ENCODE measurements around the gene TP53AIP1.

Gene TP53AIP1

DNA sequence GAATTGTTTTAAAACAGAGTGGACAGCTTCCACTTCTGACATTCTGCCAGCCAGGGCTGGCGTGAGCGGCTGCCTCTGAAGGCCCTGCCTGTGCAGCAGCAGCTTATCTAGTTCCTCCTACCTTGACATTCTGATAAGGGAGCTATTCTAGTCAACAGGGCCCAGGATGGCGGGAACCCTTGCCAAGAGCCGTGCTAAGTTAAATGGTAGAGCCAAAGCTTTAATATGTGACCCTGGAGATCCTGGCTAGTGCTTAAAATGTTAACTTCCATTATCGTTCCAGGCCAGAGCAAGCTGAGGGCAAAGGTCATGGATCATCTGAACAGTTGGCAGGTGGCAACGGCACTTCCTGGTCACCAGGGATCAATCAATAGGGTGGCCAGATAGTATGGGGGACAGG lies 48.0 kb downstream of the TP53AIP1 start:
- no peak overlapping the region for H3K4me3 ChIP-seq (ENCODE audit: low read length)
- no peaks in the 10 kb centered on the region for H3K36me3 ChIP-seq (ENCODE audit: insufficient read depth, low read length)
- H3K27me3 ChIP-seq (ENCODE audit: insufficient read depth, low read length): peaks cover 19% of the 10 kb centered on the region
- H3K4me1 ChIP-seq (ENCODE audit: insufficient read depth, low read length): peaks cover 8% of the 10 kb centered on the region
- no peaks in the 10 kb centered on the region for H3K9me3 ChIP-seq (ENCODE audit: low read length)
- no peak overlapping the region for H2AFZ ChIP-seq (ENCODE audit: low read depth, low read length)

GRCh38 chr11:128894286-128894681 lies 48.4 kb downstream of the TP53AIP1 start:
- H3K4me3 ChIP-seq (ENCODE audit: low read length): no peak overlapping the region

DNA sequence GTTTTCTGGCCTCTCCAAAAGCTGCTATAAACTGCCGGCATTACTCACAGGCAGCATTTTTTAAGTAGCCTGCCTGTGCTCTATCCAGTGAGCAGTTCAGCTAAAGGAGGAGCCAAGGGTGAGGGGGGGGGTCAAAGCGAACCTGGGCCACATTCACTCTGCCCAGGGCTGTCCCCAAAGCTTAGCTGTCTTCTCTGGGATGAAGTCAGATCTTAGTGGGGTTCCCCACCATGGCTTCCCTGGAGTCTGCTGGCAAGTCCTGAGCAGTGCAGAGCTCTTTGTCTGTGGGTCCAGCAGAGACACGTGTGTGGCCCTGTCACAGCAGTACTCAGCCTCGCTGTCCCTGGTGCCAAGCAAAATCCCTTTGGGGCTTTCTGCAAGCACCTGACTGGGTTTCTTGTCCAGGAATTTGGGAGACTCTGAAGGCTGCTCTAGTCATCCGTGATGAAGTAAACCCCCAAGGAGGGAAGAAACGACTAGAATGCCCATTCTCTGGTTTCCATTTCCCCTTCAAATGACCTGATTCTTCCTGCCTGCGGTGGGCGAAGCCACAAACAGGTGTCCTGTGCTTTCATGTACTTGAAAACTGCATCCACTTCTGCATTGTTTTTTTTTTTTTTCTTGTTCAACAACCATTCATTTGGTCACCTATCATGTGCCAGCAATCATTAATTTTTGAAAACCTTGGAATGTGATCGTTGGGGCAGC lies 48.9 kb downstream of the TP53AIP1 start:
- peaks cover 8% of the 10 kb centered on the region for H3K4me1 ChIP-seq (ENCODE audit: insufficient read depth, low read length)
- H3K9me3 ChIP-seq (ENCODE audit: low read length): no peaks in the 10 kb centered on the region
- H3K4me3 ChIP-seq (ENCODE audit: low read length): no peak overlapping the region
- H3K36me3 ChIP-seq (ENCODE audit: insufficient read depth, low read length): no peaks in the 10 kb centered on the region
- H3K27me3 ChIP-seq (ENCODE audit: insufficient read depth, low read length): peaks cover 26% of the 10 kb centered on the region
- no peak overlapping the region for H2AFZ ChIP-seq (ENCODE audit: low read depth, low read length)

More at GRCh38 chr11:128894286-128894681, 48.4 kb downstream of the TP53AIP1 start:
- Histone ChIP-seq H3K27me3 (ENCODE audit: insufficient read depth, low read length) (peaks cover 23% of the 10 kb centered on the region), H3K9me3 (ENCODE audit: low read length) (no peaks in the 10 kb centered on the region), H2AFZ (ENCODE audit: low read depth, low read length) (no peak overlapping the region), H3K4me1 (ENCODE audit: insufficient read depth, low read length) (peaks cover 8% of the 10 kb centered on the region), H3K36me3 (ENCODE audit: insufficient read depth, low read length) (no peaks in the 10 kb centered on the region)

DNA sequence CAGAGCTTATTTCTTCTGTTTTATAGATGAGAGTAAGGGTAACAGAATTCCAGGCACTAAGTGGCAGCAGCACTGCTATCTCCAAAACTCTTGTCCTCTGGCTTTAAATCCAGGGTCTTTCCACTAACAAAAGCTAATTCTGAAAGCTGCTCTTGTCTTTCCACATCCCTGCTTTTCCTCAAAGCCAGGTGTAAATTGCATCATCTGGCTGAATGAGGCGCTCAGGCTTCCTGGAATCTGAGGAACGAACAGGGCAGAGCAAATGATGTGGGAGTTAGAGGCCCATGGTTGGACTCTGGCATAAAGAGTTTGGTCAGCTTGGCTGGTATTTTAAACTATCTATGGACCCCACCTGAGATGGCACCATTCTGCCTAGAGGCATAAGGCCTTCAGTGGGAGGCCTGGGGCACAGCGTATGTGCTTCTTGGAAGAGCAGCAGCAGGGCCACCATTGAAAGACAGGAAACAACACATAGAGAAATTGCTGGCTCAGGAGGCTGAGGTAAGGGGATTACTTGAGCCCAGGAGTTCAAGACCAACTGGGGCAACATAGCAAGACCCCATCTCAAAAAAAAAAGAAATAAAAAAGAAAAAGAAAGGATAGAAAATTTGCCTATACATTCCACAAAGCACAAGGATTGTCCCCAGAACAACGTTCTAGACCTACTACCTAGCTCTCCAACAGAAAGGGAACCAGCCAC lies 49.7 kb downstream of the TP53AIP1 start:
- Histone ChIP-seq H2AFZ (ENCODE audit: low read depth, low read length) (no peak overlapping the region), H3K4me3 (ENCODE audit: low read length) (no peak overlapping the region), H3K4me1 (ENCODE audit: insufficient read depth, low read length) (peaks cover 8% of the 10 kb centered on the region), H3K36me3 (ENCODE audit: insufficient read depth, low read length) (no peaks in the 10 kb centered on the region), H3K9me3 (ENCODE audit: low read length) (no peaks in the 10 kb centered on the region), H3K27me3 (ENCODE audit: insufficient read depth, low read length) (peaks cover 30% of the 10 kb centered on the region)

- Histone ChIP-seq H2AFZ (ENCODE audit: low read depth, low read length) (no peak overlapping the region), H3K36me3 (ENCODE audit: insufficient read depth, low read length) (no peaks in the 10 kb centered on the region), H3K9me3 (ENCODE audit: low read length) (no peaks in the 10 kb centered on the region), H3K27me3 (ENCODE audit: insufficient read depth, low read length) (peaks cover 30% of the 10 kb centered on the region), H3K4me1 (ENCODE audit: insufficient read depth, low read length) (peaks cover 8% of the 10 kb centered on the region), H3K4me3 (ENCODE audit: low read length) (no peak overlapping the region)
Measured at GRCh38 chr11:128891913-128892398, 50.7 kb downstream of the TP53AIP1 start.

GRCh38 chr11:128890543-128891368 lies 51.9 kb downstream of the TP53AIP1 start, which contains the start of gene KCNJ5:
KCNJ5 (plus strand) TSS chr11:128891356; CDS start chr11:128911274, 19,918 bp downstream.
- Histone ChIP-seq H3K27me3 (ENCODE audit: insufficient read depth, low read length) (peaks cover 30% of the 10 kb centered on the region), H2AFZ (ENCODE audit: low read depth, low read length) (peak within 1 kb of the TSS; percentile 50), H3K9me3 (ENCODE audit: low read length) (no peaks in the 10 kb centered on the region), H3K4me1 (ENCODE audit: insufficient read depth, low read length) (peaks cover 8% of the 10 kb centered on the region), H3K36me3 (ENCODE audit: insufficient read depth, low read length) (no peaks in the 10 kb centered on the region), H3K4me3 (ENCODE audit: low read length) (peak within 1 kb of the TSS; percentile 49)

- Histone ChIP-seq H3K27me3 (ENCODE audit: insufficient read depth, low read length) (peaks cover 30% of the 10 kb centered on the region), H2AFZ (ENCODE audit: low read depth, low read length) (peak overlapping the region; percentile 50), H3K9me3 (ENCODE audit: low read length) (no peaks in the 10 kb centered on the region), H3K4me1 (ENCODE audit: insufficient read depth, low read length) (peaks cover 8% of the 10 kb centered on the region), H3K36me3 (ENCODE audit: insufficient read depth, low read length) (no peaks in the 10 kb centered on the region), H3K4me3 (ENCODE audit: low read length) (peak overlapping the region; percentile 49)
Measured at GRCh38 chr11:128890216-128890542, 52.5 kb downstream of the TP53AIP1 start.

DNA sequence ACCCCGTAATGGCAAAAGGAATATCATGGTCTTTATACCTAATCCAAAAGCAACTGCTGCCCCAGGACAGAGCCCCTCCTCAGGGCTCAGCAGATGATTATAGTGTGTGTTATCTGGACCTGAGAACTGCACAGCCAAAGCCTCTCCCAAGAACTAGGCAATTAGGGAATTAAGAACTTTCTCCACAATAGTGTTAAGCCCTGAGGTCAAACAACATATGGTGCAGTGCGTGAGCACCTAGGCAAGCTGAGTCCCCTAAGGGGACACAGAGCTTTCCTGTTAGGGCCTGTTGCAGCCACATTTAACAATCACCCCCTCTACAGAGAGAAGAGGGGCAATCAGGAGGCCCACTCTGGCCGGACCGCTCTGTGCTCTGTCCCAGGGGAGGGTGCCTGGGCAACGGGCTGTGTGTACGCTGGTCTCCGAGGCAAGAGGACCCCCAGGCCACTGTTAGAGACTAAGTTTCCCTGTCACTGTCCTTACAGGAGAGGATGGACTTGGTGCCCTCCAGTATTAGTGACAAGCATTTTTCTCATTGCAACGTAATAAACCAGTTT lies 52.9 kb downstream of the TP53AIP1 start:
- Histone ChIP-seq H3K27me3 (ENCODE audit: insufficient read depth, low read length) (peaks cover 30% of the 10 kb centered on the region), H2AFZ (ENCODE audit: low read depth, low read length) (no peak overlapping the region), H3K9me3 (ENCODE audit: low read length) (no peaks in the 10 kb centered on the region), H3K36me3 (ENCODE audit: insufficient read depth, low read length) (no peaks in the 10 kb centered on the region), H3K4me3 (ENCODE audit: low read length) (peak overlapping the region; percentile 49), H3K4me1 (ENCODE audit: insufficient read depth, low read length) (peaks cover 8% of the 10 kb centered on the region)

DNA sequence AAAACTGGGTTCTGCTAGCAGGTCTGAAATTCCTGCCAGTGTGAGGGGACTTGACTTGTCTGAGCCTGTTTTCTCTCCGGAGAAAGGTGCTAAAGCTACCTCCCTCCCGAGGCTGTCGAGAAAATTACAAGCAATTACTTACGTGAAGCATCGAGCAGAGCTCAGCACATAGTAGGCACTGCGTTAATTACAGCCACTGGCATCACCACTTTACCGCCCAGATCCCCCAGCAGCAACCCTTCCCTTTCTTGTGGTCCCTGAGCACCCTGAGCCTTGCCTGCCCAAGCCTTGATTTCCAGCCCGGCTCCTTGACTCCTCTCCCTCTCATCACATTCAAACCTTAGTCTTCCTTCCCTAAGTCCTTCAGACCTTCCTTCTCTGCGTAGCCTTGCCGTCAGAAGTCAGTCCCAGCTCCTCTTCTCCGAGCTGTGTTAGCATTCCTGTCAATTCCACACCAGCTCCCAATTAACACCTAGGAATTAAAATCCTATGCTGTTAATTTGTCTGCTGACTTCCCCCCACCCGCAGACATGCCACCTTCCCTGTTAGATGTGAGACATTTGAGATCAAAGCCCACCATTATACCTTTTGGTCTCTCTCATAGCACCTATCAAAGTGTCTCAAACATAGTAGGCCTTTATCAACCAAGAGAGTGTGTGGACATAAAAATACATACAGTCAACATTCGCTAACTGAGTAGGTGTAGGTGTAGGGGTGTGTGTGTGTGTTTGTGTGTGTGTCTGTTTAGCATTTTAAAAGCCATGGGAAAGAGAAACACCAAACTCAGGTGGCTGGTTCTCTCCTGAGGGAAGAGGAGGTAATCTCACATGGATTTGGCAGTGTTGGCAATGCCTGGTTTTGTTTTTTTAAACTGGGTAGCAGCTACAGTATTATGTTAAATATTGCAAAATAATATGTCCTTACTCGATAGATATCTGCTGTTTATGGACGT lies 54.4 kb downstream of the TP53AIP1 start:
- H3K4me3 ChIP-seq (ENCODE audit: low read length): no peak overlapping the region
- no peak overlapping the region for H2AFZ ChIP-seq (ENCODE audit: low read depth, low read length)
- H3K9me3 ChIP-seq (ENCODE audit: low read length): no peaks in the 10 kb centered on the region
- peaks cover 8% of the 10 kb centered on the region for H3K4me1 ChIP-seq (ENCODE audit: insufficient read depth, low read length)
- H3K36me3 ChIP-seq (ENCODE audit: insufficient read depth, low read length): no peaks in the 10 kb centered on the region
- H3K27me3 ChIP-seq (ENCODE audit: insufficient read depth, low read length): peaks cover 30% of the 10 kb centered on the region

GRCh38 chr11:128886406-128887124 lies 56.1 kb downstream of the TP53AIP1 start:
- Histone ChIP-seq H2AFZ (ENCODE audit: low read depth, low read length) (no peak overlapping the region), H3K27me3 (ENCODE audit: insufficient read depth, low read length) (peaks cover 25% of the 10 kb centered on the region), H3K36me3 (ENCODE audit: insufficient read depth, low read length) (no peaks in the 10 kb centered on the region), H3K4me1 (ENCODE audit: insufficient read depth, low read length) (peaks cover 5% of the 10 kb centered on the region), H3K9me3 (ENCODE audit: low read length) (no peaks in the 10 kb centered on the region), H3K4me3 (ENCODE audit: low read length) (no peak overlapping the region)
